SIG-M5 (cell line): ENCODE results near the gene SEZ6L.
A peak's percentile ranks its signal among the peaks of the same experiment; 100 is the strongest.

ENCODE experiments used
- DNase-seq: peaks from one replicate; lab custom pipeline; 2025; lab: John Stamatoyannopoulos, UW

SEZ6L gene

DNA sequence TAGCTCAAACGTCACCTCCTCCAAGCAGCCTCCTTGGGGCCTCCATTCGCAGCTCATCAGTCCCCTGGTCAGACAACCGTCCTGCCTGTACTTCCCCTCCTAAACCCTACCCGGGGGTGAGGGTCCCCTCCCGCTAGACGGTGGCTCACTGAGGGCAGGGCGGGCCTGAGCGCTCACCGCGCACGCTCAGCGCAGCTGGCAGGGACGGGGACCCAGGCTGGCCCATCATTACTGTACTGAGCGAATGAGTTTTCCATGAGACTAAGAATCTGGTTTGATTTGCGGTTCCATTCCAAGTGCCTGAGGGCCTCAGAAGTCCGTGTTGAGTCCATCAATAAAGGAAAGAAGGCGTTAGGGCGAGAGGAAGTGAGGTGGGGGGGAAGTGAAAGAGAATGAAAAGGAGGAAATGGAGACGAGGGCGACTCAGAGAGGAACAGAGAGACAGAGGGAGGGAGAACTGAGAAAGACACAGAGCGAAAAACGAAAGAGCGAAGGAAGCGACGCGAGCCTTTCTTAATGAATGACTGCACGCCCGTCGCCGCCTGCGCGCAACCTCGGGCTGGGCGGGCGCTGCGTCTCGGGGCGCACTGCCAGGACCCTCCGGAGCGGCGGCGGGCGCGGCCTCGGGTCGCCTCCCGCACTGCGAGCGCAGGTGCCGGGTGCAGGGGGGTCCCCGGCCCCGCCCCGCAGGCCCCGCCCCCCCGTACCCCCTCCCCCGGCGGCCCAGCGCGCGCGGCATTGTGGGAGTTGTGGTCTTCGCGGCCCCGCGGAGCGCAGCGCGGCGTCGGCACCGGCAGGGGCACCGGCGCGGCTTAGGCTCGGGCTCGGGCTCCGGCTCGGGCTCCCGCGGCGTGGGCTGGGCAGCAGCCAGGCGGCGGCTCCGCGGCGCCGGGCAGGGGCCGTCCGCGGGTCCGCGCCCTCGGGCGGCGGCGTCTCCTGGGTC lies 259.5 kb downstream of the SEZ6L start, which contains the start of gene ASPHD2:
TSS of gene ASPHD2 (plus strand) at position 746 of the 943 bp plus-strand sequence. CDS start 4,356 bp downstream, outside the sequence.
- DNase-seq, result peak; percentile 61

DNA sequence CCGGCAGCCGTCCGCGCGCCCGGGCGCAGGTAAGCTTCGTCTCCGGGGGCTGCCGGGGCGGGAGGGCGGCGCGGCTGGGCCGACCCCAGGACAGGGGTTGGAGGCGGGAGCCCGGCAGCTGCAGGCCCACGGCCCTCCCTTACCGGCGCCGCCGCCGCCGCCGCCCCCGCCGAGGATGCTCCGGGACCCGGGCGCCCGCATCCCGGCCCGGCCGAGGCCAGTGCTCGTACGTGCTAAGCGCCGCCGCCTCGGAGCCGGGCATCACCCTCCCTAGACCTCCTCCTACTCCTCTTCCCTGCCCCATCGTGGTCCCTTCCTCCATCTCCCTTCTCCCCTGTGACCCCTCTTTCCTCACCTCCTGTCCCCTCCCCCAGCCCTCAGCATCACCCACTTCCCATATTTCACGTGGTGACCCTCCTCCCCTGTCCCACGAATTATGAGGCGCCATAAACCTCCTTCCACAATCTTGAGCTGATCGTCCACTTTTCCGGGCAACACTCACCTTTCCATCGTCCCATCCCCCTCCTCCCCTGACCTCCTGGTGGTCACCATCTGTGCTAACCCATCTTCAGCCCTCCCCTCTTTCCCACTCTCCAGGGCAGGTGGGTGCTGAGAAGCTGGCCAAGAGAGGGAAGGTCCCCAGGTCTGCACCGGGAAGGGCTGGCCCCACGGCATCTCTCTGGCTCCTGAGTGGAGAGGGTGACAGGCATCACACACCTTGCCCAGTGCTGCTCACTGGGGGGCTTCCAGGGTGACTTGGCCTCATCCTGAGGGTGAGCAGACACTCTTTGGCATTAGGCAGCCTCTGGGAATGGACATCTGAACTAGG lies 260.4 kb downstream of the SEZ6L start:
- no peak for DNase-seq

DNA sequence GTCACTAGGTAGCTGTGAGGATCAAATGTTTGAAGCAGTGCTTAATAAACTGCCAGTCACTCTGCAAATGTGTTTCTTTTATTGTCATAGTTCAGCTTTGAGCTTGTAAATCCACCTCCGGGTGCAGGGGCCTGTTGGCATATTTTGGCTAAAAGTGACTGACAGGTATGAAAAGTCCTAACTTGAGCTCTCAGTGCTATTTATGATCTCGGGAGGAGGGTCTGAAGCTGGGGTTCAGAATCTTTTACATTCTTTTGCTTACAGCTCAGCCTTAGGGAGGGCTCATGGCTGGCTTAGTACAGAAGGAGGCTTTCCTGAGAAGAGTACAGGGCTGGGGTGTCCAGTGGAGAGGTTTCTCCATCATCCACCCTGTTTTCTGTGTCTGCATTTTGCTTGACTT lies 261.3 kb downstream of the SEZ6L start:
- DNase-seq, result no peak

DNA sequence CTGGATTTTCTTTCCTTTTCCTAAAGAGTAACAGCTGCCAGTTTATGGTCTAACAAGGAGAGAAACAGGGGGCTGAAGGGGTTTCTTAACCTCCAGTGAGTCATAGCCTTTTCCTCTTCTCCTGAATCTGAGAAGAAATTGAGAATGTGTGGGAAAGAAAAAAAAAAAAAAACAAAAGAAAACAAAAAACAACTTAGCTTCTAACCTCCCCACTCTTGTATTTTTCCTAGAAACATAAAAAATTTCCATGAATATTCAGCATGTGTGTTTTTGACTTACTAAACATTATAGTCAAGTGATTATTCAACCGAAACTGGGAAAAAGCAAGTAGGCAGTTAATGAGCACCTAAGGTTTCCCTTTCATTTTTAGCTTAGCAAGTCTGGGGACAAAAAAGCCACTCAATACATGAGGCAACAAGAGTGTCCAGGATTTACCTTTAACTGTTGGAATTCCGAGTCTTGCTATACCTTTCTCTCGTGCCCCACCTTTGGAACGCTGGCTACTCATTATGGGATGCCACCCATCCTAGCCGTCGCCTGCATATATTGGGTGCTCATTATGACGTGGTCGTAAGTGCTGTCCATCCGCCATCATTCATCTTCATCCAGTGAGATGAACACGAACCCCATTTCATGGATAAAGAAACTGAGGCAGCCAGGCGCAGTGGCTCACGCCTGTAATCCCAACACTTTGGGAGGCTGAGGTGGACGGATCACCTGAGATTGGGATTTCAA lies 262.2 kb downstream of the SEZ6L start:
- DNase-seq, result no peak

DNA sequence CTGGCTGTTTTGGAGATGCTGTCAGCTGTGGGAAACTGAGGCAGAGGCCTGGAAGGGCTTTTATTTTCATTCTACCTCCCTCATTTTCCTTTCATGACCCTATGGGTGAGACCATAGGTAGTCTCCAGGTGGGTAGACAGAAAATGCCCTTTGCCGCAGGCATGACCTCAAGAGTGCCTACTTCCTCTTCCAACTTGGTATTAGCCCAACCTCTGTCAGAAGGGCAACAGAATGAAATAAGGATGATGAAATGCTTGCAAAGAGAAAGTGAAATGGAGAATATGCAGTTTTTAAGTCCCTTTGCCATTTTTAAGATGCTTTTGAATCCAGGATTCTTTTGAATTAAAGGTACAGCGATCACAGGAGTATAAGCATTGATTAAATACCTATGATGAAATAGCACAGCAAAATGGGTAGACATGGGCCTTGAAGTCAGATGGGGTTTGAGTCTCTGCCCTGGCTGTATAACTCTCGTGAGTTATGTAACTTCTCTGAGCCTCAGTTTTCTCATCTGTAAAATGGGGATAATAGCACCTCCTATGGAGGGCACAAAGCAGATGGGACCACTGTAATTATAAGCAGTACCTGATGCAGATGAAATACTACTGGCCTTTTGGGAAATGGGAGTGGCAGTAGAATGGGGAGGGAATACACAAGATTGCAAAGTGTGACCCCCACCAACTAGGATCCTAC lies 263.5 kb downstream of the SEZ6L start:
- peak; percentile 46 for DNase-seq
